ENCODE data around the gene ZMIZ1.

ZMIZ1 gene

DNA sequence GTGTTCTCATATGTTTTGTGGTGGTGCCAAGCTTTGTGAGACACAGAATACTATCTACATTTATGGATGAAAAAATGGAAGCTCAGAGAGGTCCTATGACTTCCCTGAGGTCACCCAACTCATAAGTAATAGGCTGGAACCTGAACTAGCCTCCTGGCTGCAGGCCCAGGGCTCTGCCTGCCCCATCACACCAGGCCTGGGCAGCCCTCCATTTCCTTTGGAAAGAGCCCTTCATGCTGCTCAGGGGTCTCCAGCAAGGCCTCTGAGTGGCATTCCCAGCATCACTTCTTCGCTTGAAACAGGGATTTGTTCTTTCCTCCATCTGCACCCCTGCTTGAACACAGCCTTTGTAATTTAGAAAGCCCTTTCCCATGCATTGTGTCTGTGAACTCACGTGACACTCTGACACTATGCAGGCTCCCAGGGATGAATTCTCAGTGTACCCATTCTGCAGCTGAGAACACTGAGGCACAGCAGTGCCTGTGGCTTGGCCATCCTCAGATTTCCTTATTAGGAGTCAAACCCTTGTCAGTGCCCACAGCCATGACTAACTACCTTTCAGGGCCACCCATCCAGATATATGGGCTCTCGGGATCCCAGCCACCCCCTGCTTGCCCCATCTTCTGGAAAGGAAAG is 150.7 kb downstream of the ZMIZ1 start:
- DNase-seq = no peak

DNA sequence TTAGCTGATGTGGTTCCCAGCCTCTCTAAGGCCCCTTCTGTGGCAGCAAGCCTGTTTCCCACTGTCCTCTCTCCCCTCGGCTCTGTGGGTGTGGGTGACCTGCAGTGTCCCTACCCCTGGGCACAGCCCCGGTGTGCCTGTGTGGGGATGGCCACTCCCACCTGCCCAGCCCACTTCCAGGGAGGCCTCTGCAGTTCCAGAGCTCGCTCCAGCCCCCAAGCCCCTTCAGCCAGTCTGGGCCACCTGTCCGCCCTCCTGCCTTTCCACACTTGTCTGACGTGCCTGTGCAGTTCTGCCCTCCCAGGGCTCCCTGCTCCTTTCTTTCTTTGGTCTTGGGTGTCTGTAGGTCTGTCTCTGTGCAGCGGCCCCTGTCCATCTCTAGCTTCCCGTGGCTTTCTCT is 151.5 kb downstream of the ZMIZ1 start:
- DNase-seq = no peak

DNA sequence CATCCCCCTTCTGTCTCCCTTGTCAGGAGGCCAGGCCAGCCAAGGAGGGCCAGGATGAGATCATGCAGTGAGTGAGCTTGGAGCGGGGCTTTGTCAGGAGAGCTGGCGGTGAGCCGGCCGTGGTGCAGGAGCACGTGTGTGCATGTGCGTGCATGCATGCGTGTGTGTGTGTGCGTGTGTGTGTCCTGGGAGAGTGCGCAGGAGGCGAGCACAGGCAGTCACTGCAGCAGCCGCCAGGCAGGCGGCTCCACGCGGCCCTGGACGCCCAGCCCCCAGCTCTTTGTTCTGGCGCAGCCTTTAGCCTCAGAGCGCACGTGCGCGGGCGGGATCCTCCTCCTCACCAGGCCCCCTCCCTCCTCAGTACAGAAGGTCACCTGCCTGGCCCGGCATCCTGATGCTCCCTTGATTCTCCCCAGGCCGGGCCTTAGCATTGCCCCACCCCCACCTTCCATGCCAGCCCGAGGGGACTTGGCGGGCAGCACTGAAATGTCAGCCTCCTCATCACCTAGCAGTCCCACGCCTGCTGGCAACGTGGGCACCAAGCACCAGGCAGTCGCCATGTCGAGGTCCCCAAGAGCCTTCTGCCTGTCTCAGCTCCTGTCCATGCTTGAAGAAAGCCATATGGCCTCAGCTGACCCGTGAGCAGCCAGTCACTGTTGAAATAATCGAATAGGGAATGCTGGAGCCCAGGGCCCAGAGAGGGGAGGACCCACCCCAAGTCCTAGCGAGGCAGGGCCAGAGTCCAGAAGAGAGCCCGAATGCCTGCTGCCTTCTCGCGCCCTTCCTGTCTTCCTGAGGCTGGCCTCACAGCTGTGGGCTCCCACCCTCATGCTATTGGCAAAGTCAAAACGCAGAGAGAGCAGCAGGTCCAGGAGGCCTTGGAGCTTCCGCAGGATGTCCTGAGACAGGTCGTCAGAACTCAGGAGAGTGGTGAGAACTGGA is 152.6 kb downstream of the ZMIZ1 start:
- DNase-seq = no peak

DNA sequence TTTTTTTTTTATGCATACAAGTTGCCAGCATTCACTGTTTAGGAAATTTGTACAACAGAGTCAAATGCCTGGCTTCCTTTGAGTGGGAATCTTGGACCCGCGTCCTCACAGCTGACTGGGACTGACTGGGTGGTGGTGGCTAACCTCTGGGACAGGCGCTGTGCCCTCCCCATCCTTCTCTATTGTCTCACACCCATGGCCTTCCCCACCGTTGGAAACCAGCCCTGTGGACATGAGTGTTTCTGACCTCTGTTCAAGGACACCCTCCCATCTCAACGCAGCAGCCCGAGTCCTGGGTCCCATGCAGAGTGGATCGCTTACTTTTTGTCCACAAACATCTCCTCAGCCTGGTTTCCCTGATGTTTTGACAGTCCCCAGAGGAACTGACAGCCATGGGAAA is 153.4 kb downstream of the ZMIZ1 start:
- DNase-seq = no peak

DNA sequence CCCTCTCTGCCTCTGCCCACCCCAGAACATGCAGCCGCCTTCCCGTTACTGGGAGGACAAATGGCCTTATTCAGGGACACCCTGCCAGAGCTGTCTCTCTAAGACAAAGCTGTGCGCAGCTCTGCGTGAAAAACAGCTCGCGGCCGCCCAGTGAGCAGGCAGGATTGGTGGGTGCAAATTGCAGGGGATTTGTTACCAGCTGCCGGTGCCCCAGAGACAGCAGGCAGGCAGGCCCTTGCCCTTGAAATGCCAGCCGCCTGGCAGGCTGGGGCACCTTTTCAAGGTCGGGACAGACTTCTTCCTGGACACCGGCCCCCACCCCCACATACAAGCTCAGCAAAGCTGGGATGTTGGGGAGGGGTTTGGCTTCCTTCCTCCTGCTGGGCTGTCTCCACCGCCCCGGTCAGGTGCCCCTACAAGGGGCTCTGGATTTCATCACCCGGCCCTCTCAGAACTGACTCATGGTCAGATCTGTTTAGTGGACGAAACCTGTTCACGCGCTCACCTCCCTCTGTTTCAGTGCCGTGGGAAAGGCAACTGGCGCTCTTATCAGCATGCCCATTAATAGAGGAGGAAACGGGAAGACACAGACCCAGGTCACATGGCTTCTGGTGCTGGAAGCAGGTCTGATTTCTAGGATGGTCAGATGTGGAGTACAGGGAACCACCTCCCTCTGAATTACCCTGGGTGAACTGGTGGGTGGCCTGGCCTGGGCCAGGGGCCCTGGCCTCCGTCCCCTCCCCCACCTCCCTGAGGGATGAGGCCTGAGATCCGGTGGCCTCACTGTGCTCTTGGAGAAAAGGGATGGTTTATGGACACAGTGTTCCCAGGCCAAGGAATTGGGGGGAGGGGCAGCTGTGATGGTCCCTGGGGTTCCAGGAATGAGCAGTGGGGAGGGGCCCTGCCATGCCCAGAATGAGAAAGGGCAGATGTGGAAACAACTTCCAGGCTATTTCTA is 154.6 kb downstream of the ZMIZ1 start:
- DNase-seq = no peak

DNA sequence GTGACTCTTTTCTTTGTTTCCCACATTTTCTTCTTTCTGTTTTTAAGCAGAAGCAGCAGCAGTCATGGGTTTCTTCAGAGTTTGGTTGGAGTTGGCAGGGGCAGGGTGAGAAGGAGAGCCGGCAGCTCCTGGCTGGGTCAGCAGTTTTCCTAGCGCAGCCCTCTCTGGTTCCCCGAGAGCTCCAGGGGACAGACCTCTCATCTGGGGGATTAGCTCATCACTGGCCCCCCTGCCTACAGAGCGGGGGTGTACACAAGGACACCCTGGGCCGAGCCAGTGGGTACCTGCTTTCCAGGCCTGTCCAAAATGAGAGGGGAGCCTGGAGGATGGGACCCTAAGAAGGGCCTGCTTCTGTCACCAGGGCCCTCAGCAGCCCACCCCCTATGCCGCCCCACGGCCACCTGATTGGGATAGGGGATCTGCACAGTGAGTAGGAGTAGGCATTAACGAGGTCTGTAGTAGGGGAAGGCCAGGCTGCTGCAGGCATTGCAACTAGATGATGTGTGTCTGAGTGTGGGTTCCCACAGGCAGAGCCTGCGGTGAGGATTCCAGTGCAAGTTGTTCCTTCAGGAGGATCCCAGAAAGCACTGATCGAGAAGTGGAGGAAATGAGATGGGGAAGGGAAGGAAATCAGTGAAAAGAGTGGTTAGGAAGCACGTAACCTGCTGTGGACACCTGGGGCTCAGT is 155.6 kb downstream of the ZMIZ1 start:
- DNase-seq = no peak

DNA sequence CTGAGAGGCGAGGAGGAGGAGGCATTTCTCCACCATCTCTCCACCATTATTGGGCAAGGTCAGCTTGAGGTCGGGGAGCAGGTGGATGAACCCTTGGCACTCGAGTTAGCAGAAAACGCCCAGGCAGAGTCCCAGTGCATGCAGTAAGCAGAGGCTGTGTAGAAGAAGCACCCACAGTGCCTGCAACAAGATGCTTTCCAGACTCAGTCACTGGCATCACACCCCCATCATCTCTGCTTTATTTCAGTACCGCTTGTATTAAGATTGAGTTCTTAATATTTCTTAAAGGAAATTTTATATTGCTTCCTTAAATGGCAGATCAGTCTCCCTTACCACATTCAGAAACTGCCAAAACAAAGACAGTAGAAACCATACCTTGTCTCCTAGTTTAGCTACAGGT is 156.2 kb downstream of the ZMIZ1 start:
- no peak for DNase-seq

DNA sequence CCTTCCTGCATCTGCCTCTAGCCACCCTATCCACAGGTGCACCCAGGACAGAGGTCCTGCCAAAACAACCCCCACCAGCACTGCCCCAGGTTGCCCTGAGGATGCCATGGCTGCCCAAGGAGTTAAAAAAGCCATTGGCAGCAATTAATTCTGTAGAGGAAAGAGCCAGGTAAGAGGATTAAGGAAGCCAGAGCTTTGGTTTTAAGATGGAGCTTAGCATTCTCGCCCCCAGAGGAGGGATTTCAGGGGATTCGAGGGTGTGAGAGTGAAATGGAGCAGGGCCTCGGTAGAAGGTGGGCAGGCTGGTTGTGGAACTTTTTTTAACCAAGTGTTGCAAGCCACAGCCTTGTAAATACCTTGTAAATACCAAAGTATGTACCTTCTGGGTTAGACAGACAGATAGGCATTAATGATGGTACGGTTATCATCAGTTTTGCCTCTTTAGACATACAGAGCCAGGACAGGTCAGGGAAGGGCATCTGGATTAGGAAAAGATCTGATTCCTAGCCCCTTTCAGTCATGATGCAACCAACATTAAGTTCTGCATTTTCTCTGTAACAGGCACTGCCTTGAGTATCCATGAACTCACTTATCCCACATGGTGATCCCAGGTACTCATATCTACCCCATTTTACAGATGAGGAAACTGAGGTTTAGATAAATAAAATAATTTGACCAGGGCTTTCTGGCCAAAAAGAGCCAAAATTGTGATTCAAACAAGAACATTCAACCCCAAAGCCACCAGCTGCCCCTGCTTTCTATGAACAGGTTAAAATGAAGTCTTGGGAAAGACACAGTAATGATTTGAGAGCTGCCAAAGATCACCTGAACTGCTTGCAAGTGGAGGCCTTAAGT is 157.9 kb downstream of the ZMIZ1 start:
- no peak for DNase-seq

DNA sequence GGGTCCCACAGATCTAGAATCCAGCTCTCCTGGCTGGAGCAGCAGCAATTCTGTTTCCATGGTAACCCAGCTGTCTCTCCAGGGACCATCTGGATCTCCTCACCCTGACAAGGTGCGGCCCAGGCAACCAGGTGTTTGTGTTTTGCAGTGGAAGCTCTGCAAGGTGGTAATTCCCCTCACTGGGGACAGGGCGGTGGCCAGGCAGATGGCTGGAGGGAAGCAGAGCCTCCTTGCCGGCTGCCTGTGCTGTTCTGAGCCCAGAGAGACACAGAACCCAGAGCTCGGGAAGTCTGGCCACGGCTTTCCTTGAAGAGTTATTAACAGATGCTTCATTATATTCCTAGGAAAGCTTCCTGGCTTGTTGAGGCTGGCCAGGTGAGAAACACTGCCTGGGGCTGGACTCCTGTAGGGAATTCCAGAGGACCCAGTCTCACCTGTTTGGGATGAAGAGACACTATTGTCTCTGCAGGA is 160.3 kb downstream of the ZMIZ1 start:
- no peak for DNase-seq

DNA sequence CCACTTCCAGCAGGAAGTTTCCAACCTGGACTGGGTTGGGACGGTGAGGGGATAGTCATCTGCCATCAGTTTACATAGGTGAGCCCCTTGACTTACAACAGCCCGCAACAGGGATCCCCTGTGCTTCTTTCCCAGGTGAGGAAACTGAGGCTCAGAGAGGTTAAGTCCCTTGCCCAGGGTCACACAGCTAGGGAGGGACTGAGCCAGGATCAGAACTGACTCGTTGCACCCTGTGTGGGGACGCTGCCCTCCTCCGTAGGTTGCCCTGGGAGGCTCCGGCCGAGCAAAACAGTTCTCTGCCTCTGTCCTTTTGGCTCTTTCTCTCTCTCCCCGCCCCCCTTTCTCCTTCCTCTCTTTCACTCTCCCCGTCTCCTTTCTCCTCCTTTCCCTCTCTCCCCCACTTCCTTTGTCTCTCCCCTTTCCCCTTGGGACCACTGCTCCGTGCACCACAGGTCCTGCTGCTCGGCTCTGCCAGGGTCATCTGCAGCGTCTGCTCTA is 161.1 kb downstream of the ZMIZ1 start:
- DNase-seq = no peak

DNA sequence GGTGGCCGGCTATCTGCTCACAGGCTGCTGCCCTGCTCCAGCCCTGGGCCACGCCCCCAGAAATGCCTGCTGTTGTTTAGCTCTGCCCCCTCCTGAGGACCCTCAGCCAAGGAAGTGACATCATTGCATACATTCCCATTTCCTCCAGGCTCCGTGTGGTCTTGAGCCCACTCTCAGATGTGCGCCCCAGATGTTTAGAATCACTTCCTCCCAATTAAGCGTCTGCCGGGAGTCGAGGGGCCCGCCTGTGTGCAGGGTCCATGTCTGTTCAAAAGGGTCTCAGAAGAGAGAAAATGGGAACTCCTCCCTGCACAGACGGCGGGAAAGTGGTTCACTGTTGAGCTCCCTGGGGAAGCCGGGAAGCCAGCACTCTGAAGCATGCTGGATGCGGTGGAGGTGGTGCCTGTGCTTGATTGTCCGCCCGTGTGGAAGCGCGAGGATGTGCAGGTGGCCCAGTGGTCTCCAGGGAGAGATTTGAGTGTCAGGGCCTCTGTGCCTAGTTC is 161.6 kb downstream of the ZMIZ1 start:
- DNase-seq = no peak

DNA sequence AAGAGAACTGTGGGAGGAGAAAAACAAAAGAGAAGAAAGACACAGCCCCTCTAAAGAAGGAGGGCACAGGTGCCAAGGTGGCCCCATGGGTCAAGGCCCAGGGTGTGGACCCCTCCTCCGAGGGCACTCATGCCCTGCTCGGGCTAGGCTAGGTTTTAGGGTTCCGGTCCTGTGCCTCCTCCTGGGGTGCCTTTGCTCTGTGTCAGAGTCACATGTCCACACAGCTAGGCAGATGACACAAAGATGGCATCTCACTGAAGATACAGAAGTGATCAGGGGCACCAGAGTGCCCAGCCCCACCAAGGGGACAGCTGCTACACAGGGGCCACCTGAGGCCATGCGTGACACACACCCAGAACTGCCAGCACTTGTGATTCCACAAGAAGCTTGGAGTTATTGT is 162.1 kb downstream of the ZMIZ1 start:
- DNase-seq = no peak

DNA sequence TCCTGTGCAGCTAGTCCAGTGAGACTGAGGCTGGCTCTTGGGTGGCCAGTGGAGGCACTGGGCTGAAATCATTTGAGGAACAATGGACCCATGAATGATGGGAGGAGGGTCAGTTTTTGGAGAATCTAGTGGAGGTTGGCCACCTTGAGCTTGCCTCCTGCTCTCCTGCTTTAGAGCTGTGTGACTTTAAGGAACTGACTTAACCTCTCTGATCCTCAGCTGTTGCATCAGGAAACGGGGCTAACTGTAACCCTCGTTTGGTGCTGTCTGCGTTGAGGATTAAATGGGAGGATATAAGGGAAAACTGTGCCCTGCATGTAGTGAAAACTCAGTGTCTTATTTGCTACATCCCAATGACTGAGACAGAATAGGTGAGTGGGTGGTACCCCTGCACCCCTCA is 163.1 kb downstream of the ZMIZ1 start:
- DNase-seq = no peak

DNA sequence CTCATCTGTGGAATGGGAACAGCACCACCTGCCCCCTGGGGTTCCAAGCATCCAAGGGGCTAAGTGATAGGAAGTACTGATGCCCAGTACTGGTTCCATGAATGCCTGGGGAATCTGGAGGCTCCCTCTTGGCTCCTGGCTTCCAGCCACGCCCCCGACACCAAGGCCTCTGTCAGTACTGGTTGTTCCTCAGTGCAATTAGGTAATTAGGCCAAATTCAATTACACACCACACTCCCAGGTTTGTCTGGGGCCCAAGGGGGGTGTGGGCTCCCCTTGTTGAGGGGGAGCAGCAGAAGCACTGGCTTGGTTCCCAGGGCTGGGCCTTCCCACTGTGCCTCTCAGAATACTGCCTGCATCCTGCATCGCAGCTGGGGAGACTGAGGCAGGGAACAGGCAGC is 164.1 kb downstream of the ZMIZ1 start:
- no peak for DNase-seq

DNA sequence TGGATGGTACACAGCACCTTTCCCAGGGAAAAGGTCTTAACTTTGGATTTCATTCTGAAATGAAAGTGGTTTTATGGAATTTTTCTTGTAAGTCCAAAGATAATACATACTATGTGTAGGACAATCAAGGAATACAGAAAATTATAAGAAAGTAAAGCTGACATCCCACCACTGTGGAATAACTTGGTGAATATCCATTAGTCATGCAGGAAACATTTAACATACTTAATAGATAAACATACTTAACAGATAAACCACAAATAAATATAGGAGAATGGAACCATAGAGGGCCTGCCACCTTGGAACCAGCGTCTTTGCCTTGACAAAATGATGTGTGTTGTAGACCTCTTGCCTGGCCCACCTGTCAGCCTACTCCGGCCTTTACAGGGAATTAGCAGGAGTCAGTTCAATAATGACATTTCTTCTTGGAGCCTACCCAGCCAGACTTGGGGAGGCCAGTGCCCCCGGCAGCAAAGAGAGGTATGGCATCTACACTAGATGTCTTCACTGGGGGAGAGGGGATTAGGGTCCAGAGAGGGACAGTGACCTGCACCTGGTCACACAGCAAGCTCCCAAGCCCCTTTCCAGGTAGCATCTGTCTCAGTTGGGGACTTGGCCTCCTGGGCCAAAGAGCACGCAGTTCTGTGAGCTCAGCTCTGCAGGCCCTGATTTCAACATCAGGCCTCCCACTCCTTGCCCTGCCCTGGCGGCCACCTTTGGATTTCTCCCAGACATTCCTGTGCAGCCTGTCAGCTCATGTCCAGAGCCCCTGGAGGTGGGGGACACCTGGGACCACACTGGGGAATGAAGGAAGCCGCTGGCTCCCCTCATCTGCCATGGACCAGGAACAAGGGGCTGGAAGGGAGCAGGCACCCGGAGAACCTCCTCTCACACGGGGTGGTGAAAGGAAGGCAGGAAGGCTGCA is 165.9 kb downstream of the ZMIZ1 start:
- DNase-seq = no peak

DNA sequence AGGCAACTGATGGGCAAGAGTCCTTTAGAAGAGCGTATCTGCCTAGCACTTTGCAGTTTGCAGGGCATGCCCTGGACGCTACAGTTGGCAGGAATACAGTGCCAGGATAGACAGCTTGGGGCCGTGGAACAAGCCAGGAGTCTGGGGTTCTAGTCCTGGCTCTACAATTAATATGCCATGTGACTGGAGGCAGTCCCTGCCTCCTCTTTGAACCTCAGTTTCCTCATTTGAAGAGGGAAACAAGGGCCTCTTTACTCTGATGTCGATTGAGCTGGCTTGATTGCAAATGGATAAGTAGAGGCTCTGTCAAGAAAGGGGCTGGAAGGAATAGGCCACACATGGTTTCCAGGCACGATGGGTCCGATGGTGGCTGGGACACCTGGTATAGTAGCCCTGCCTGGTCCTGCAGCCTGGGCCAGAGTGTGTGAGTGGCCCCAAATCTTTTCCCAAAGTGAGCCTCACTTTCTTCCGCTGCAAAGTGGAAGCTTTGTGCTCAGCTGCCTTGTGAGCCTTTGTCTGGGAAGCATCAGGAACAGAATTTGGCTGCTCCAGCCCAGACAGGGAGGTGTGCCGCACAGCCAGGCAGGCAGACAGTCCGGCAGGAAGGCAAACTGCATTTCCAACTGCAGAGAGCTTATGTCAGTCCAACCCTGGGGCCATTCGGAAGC is 167.1 kb downstream of the ZMIZ1 start:
- DNase-seq = no peak

DNA sequence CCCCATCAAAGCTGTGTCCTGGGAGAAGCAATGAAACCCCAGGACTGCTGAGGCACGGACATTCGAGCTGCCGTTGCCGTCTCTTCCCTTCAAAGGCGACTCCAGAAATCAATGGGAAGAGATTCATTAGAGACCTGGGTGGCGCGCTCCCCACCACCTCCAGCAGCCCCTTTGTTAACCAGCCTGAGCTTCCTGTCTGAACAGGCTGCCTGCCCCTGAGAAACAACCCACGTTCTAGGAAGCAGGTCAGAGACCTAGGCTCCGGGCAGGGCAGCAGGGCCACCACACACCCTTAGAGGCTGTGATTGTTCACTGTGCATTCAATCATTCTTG is 167.6 kb downstream of the ZMIZ1 start:
- DNase-seq = no peak

DNA sequence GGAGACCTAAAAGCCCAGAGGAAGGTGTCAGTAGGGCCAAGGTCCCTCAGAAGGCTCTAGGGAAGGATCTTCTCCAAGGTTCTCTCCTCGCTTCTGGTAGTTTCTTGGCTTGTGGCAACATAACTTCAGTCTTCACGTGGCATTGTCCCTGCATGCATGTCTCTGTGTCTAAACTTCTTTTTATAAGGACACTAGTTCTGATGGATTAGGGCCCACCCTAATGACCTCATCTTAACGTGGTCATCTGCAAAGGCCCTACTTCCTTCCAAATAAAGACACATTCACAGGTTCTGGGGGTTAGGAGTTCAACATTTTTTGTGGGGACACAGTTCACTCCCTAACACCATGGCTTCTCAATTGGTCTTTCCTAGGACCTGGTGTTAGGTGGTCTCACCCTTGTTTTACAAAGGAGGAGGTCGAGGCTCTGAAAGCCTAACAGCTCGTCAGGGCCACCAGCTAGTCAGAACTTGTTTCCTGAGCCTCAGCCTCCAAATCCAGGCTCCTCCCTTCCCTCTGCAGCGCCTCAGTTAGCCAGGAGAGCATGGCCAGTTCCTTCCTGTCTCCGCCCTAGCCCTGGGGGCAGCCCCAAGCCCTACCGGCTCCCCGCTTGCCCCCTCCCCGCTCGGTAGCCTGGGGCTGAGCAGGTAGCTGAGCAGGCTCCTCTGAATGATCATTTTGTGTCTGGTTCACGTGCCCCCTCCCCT is 168.8 kb downstream of the ZMIZ1 start:
- peak in 1 of 2 donors; percentile 30 for DNase-seq

DNA sequence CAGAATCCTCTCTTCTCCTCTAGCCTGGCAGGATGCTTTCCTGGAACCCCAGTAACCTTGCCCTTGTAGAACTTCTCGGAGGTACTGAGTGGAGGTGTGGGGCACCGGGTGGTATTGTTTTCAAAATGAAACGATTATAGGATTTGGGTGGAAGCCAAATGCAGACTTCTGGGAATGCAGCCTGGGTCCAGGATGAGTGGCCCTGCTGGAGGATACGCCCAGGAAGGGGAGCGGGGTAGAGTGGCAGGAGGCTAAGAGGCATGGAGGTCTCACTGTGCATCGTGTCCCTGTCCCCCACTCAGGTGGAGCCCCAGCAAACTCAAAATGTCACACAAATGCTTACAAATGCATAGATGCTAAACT is 169.4 kb downstream of the ZMIZ1 start:
- no peak for DNase-seq

All from inflammatory macrophage treated with lipopolysaccharide for 1 hour (primary cell).